Jurkat, Clone E6-1 (cell line): ENCODE data around the gene PPP2R2C.

Experiments
- DNase-seq: peaks from one replicate; pipeline ENCODE4 v3.0.0-alpha.2; 2011; ENCODE audit warnings: low read depth, low spot score
- H3K4me3 ChIP-seq: 2 replicates; pipeline ENCODE4 v1.5.1; 2011; ENCODE audit warnings: mild to moderate bottlenecking, low read length, control low read depth, moderate library complexity

The PPP2R2C gene

DNA sequence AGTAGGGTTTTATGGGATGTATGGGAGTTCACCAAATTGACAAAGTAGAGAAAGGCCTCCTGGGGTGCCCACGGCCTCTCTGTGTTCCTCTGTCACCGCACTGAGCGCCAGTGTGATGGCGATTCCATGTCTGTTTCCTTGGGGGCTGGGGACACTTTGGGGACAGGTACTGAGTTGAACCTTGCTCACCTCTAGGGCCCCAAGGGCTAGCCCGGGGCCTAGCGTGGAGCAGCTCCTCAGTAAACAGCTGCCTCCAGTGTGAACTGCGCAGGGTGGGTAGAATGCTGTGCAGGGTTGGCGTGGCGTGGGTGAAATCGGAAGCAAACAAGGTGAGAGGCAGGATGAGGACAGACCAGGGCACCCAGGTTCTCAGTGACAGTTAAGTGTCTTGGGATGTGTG is 97.8 kb downstream of the PPP2R2C start:
- no peak for DNase-seq

DNA sequence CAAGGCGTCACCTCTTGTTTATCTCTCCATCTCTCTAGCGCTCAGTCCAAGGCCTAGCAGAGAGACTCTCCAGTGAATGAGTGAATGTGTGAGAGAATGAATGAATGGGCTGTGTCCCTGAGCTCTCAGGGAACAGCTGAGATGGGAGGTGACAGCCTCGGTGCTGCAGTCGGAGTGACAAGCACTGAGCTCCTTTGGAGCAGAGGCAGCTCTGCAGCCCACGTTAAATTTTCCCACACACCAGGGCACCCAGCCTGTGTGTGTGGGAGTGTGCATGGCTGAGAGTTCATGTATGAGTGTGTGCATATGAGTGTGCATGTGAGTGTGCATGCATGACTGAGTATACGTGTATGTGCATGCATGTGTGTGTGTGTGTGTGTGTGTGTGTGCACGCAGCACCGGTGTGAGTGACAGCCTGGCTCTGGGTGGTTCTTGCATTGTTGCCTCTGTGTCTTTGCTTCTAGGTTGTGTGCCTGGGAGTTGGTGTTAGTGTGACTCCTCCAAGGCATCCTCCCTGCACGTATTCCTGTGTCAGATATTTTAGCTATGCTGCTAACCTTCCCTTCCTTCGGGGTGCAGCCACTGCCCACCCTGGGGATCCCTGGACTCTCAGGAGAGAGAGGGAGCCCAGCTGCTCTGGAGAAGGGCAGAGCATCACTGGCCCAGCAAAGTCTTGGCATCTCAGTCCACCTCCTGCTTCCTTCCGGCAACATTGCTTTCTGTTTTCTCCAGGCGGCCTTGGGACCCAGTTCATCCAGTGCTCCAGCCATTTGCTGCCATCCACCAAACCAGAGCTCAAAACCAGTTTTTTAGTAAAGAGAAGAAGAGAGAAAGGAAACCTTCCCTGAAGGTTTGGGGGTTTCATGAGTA is 98.6 kb downstream of the PPP2R2C start:
- H3K4me3 ChIP-seq: no peak overlapping the region
- no peak for DNase-seq

More for the DNA sequence above, 97.8 kb downstream of the PPP2R2C start:
- H3K4me3 ChIP-seq: no peak overlapping the region

DNA sequence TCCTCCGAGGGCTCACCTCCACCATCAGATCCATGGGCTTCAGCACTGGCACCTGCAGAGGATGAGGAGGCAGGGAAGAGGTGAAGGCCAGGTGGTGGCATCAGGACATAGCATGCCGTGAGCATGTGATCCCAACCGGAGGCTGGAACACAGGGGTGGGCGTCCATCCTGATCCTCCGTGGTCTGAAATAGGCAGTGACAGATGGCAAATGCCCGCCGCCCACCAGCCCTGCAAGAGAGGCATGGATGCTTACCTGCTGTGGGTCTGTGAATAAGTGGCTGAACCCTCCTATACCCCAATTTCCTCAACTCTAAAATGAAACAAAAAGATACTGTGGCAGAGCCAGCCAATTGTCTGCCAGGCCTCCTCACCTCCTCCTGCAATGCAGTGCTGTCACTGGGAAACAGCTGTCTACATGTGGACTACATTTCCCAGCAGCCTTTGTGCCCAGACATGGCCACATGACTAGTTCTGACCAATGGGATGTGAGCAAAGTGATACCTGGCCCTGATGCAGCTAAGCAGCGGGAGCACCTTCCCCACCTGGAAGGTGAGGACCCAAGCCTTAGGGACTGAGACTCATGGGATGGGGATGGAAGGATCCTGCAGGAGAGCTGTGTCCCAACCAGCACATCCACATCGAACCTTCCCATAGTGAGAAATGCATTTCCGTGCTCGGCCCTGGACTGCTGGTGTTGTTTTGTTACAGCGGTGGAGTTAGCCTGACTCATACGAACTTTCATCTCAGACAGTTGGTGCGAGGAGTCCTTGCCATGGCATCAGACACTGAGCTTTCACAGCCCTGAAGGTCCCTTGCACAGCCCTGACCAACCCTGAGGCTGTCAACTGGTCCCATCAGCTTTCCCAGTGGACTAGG is 99.5 kb downstream of the PPP2R2C start:
- DNase-seq: peak; percentile 45

DNA sequence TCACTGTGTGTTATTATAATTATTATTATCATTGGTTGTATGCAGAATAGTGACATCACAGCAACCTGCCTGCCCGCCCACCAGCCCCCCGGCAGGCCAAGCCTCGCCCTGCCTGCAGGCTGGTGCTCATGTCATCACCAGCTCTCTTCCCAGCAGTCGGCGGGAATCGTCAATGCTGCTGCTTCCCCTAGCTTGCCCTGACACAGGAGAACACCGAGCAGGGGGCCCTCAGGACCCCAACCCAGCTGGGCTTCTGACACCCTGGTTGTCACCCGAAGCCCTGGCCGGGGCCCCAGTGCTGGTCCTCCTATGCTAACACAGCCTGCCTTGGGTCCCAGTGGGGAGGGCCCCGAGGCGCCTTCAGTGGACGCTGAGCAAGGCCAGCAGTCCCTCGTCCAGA is 100.6 kb downstream of the PPP2R2C start:
- no peak overlapping the region for H3K4me3 ChIP-seq
- DNase-seq: no peak

More for the DNA sequence above, 99.5 kb downstream of the PPP2R2C start:
- no peak overlapping the region for H3K4me3 ChIP-seq

DNA sequence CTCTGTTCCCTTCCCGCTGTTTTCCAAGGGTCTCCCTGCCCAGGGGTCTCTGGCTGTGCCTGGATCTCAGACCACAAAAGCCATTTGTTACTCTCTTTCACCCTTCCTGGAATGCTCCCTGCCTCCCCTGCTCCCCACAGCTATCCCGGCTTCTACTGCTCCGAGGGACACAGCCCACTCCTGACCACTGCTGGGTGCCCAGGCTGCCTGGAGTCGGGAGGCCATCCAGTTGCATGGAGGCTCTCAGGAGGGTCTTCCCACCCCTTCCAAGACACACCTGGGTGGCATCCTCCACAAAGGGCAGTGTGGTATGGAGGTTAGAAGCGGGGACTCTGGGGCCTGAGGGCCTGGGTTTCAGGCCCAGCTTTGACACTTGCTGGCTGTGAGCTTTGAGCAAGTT is 101.1 kb downstream of the PPP2R2C start:
- no peak for DNase-seq
- H3K4me3 ChIP-seq: no peak overlapping the region

- no peak for DNase-seq
- no peak overlapping the region for H3K4me3 ChIP-seq
These were observed 102.3 kb downstream of the PPP2R2C start for GRCh38 chr4:6369924-6370645.

GRCh38 chr4:6369511-6369910 is 102.9 kb downstream of the PPP2R2C start:
- no peak for DNase-seq
- no peak overlapping the region for H3K4me3 ChIP-seq

GRCh38 chr4:6369035-6369434 is 103.4 kb downstream of the PPP2R2C start:
- H3K4me3 ChIP-seq: no peak overlapping the region
- no peak for DNase-seq

DNA sequence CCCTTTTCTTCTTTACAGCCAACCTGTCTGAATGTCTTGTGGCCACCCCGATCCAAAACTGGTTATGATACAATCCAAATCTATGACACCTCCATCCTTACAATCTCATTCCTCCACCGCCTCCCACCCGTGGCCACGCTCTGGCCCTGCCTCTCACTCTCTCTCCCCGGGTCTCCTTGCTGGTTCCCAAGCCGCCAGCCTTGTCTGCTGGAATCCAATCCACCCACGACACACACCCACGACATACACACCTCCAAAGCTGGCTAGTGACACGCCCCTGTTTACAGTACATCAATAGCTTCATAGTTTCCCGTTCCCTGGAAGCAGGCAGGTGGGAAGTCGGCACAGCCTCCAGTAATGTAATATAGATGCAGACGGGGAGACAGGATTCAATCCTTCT is 103.8 kb downstream of the PPP2R2C start:
- no peak overlapping the region for H3K4me3 ChIP-seq
- no peak for DNase-seq

DNA sequence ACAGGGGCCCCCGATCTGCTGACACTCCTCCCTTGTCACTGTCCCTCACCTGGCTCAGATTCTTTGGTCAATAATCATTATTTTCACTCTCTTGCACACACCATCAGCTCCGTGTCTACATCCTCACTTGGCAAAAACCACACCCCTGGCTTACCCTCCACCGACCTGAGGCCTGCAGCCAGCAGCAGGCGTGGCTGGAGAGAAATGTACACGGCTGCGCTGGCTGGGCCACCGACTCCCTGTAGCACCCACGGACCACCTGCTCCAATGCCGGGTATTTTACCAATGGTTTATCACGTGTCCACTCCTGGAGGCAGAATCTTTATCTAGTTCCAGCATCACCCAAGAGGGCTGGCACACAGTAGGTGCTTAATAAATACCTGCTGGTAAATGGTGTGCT is 104.3 kb downstream of the PPP2R2C start:
- no peak overlapping the region for H3K4me3 ChIP-seq
- no peak for DNase-seq

- DNase-seq: no peak
- no peak overlapping the region for H3K4me3 ChIP-seq
These were observed 105.0 kb downstream of the PPP2R2C start for GRCh38 chr4:6367371-6367851.

DNA sequence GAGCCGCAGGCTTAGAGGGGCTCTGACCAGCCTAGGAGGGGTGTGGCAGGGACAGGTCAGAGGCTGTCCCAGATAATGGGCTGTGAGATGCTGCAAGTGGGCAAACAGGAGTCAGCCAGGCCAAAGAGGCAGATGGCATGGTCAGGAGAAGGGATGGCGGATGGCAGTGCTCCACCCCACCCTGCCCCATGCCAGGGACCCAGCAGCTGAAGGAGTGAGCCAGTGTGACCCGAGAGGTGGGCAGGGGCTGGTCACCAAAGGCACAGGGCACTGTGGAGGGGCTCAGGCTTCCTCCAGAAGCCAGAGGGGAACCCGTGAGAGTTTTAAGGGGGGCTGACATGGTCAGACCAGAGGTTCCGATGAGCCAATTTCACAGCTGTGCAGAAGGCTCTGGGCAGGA is 105.8 kb downstream of the PPP2R2C start:
- DNase-seq: no peak

GRCh38 chr4:6365545-6366086 is 106.8 kb downstream of the PPP2R2C start:
- no peak for DNase-seq
- no peak overlapping the region for H3K4me3 ChIP-seq

More for the DNA sequence above, 105.8 kb downstream of the PPP2R2C start:
- H3K4me3 ChIP-seq: no peak overlapping the region

- no peak overlapping the region for H3K4me3 ChIP-seq
- DNase-seq: no peak
These were observed 107.8 kb downstream of the PPP2R2C start for GRCh38 chr4:6364581-6364980.

- no peak for DNase-seq
These were observed 108.3 kb downstream of the PPP2R2C start for GRCh38 chr4:6364146-6364545.

DNA sequence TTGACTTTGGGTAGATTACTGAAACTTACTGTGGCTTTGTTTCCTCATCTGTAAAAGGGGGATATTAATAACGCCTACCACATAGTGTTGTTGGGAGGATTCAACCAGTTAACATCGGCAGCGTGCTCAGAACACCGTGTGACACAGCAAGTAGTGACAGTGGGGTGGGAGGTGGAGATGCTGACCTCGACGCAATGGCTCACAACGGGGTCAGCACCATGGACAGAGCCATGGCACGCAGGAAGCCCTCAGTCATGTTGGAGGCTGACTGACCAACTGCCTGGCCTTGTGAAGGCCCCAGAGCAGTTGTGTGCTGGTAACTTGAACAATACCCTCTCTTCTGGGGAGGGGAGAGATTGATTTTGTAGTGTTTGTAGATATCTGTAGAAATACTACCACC is 109.5 kb downstream of the PPP2R2C start:
- DNase-seq: peak; percentile 8
- no peak overlapping the region for H3K4me3 ChIP-seq

More at GRCh38 chr4:6364146-6364545, 108.3 kb downstream of the PPP2R2C start:
- no peak overlapping the region for H3K4me3 ChIP-seq

- DNase-seq: no peak
- no peak overlapping the region for H3K4me3 ChIP-seq
These were observed 110.0 kb downstream of the PPP2R2C start for GRCh38 chr4:6362243-6362885.

DNA sequence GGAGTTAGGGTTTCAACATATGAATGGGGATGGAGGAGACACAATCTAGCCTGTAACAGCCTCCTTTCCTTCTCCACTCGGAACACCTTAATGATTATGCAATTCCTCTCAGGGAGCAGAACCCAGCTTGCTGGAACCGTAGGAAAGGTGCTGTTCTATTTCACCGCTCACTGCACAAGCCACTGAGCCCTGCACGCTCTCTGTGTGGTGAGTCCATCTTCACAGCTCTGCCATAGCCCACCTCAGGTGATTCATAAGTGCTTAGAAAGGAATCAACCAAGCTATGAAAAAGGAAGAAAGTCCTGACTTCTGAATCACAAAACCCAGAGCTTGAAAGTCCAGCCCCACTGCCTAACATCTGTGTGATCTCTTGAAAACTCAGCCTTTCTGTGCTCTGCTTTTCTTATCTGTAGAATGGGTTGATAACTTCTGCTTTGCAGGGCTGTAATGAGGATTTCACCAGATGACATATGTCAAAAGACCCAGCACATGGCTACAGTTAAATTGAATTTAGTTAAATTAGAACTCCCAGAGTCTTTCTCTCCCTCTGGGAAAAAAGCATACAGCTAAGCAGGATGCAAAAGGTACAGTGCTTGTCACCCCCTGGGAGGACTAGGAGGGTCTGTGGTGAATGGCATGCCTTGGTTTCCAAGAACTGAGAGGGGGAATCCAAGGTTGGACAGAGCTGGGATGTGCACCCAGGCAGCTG is 111.2 kb downstream of the PPP2R2C start:
- no peak for DNase-seq
- no peak overlapping the region for H3K4me3 ChIP-seq
